Parathyroid adenoma (tissue), 2 donors: ENCODE data around the gene CSE1L.
"Not testable (repeated sequence)": the region's sequence is repeated elsewhere in the genome, so short reads cannot be mapped to it uniquely, and the experiment has no call there.

Experiments used
- H2AFZ ChIP-seq: fragments of 300-600 bp; sonication (generic); one replicate; pipeline ENCODE4 v1.7.0; 2017; ENCODE audit warnings: antibody characterized with exemption, mild to moderate bottlenecking
- H3K27ac ChIP-seq: fragments of 300-600 bp; sonication (generic); one replicate; pipeline ENCODE4 v1.7.0; 2017
- H3K27me3 ChIP-seq: fragments of 300-600 bp; sonication (generic); one replicate; pipeline ENCODE4 v1.7.0; 2017; ENCODE audit warnings: low read length; ENCODE audit not compliant: control insufficient read depth, insufficient read depth
- H3K36me3 ChIP-seq: fragments of 300-600 bp; sonication (generic); one replicate; pipeline ENCODE4 v1.7.0; 2017; ENCODE audit warnings: low read length; ENCODE audit not compliant: control insufficient read depth, insufficient read depth
- H3K4me1 ChIP-seq: fragments of 300-600 bp; sonication (generic); one replicate; pipeline ENCODE4 v1.7.0; 2017; ENCODE audit warnings: control low read depth
- H3K4me2 ChIP-seq: fragments of 300-600 bp; sonication (generic); one replicate; pipeline ENCODE4 v1.7.0; 2017; ENCODE audit warnings: low read length
- H3K4me3 ChIP-seq: fragments of 300-600 bp; sonication (generic); one replicate; pipeline ENCODE4 v1.7.0; 2017; ENCODE audit warnings: low read depth, low read length
- H3K79me2 ChIP-seq: fragments of 300-600 bp; sonication (generic); one replicate; pipeline ENCODE4 v1.7.0; 2017; ENCODE audit warnings: control low read depth
- H3K9ac ChIP-seq: fragments of 300-600 bp; sonication (generic); one replicate; pipeline ENCODE4 v1.7.0; 2017; ENCODE audit warnings: mild to moderate bottlenecking
- H3K9me3 ChIP-seq: fragments of 300-600 bp; sonication (generic); one replicate; pipeline ENCODE4 v1.7.0; 2017; ENCODE audit warnings: low read length; ENCODE audit not compliant: control insufficient read depth
- CTCF ChIP-seq: fragments of 300-600 bp; sonication (generic); IDR thresholded peaks from one replicate; pipeline ENCODE4 v1.7.0; 2017; ENCODE audit warnings: antibody characterized with exemption, mild to moderate bottlenecking
- donor health status: primary hyperparathyroidism.

Gene CSE1L

GRCh38 chr20:49133571-49133970 lies 87.5 kb downstream of the CSE1L start:
- peaks cover 38% of the 10 kb centered on the region for H3K79me2 ChIP-seq
- H3K9ac ChIP-seq, result no peak overlapping the region
- no peak overlapping the region for H3K4me2 ChIP-seq
- H3K27me3 ChIP-seq, result no peaks in the 10 kb centered on the region
- no peak overlapping the region for H2AFZ ChIP-seq
- H3K9me3 ChIP-seq, result no peaks in the 10 kb centered on the region
- no peaks in the 10 kb centered on the region for H3K4me1 ChIP-seq
- H3K4me3 ChIP-seq, result no peak overlapping the region
- H3K27ac ChIP-seq, result no peak overlapping the region
- H3K36me3 ChIP-seq, result no peaks in the 10 kb centered on the region
- no peak for TF ChIP-seq CTCF

DNA sequence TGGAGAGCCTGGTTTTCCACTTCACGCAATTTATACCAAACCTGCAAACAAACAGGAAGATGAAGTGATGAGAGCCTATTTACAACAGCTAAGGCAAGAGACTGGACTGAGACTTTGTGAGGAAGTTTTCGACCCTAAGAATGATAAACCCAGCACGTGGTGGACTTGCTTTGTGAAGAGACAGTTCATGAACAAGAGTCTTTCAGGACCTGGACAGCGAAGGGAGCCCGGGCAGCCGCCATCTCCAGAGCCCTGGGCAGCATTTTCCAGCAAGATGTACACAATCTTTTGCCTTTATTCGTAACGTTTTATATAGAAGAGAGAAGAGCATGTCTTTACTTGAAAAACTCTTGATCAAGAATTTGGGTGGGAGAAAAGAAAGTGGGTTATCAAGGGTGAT lies 88.7 kb downstream of the CSE1L start:
- H3K4me2 ChIP-seq, H3K4me1 ChIP-seq, H3K27me3 ChIP-seq, H3K36me3 ChIP-seq, H3K9me3 ChIP-seq, H2AFZ ChIP-seq, H3K9ac ChIP-seq, H3K27ac ChIP-seq, H3K4me3 ChIP-seq: not testable (repeated sequence)
- H3K79me2 ChIP-seq, result peaks cover 47% of the 10 kb centered on the region

DNA sequence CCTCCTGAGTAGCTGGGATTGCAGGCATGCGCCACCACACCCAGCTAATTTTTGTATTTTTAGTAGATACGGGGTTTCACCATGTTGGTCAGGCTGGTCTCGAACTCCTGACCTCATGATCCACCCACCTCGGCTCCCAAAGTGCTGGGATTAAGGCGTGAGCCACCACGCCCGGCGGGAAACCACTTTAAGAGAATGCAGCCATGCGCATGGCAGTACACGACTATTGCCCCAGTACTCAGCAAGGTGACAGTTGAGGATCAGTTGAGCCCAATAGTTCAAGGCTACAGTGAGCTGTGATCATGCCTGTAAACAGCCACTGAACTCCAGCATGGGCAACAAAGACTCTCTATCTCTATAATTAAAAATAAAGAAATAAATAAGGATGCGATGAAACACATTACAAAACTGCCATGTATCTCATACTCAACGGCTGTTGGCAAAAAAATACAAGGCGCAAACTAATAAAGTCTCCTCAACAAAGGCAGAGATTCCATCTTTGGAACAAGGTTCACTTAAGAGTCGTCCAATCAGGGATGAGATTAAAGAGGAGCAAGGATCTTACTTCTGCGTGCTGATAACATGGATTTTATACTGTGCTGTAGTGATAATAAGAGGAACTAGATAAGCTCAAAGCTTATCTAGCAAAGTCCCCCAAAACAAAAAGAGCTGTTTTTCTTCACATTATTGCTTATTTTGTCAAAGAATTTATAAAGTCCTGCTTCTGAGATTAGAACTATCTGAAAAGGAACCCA lies 90.9 kb downstream of the CSE1L start:
- Histone ChIP-seq H3K4me3 (no peak overlapping the region), H3K79me2 (peaks cover 48% of the 10 kb centered on the region), H3K4me2 (no peak overlapping the region), H2AFZ (no peak overlapping the region), H3K4me1 (no peaks in the 10 kb centered on the region), H3K9ac (no peak overlapping the region), H3K27ac (no peak overlapping the region), H3K9me3 (no peaks in the 10 kb centered on the region), H3K36me3 (no peaks in the 10 kb centered on the region), H3K27me3 (no peaks in the 10 kb centered on the region)
- TF ChIP-seq CTCF, result no peak

GRCh38 chr20:49138431-49138830 lies 92.3 kb downstream of the CSE1L start:
- Histone ChIP-seq H3K4me2 (no peak overlapping the region), H3K36me3 (no peaks in the 10 kb centered on the region), H3K79me2 (peaks cover 49% of the 10 kb centered on the region), H3K9me3 (no peaks in the 10 kb centered on the region), H3K4me1 (no peaks in the 10 kb centered on the region), H3K27ac (no peak overlapping the region), H3K9ac (no peak overlapping the region), H2AFZ (no peak overlapping the region), H3K27me3 (no peaks in the 10 kb centered on the region), H3K4me3 (no peak overlapping the region)
- no peak for TF ChIP-seq CTCF

GRCh38 chr20:49140411-49140810 lies 94.3 kb downstream of the CSE1L start:
- no peaks in the 10 kb centered on the region for H3K36me3 ChIP-seq
- H3K79me2 ChIP-seq, result peaks cover 48% of the 10 kb centered on the region
- H3K4me1 ChIP-seq, result peaks cover 3% of the 10 kb centered on the region
- no peaks in the 10 kb centered on the region for H3K27me3 ChIP-seq
- no peak overlapping the region for H3K4me2 ChIP-seq
- H3K9ac ChIP-seq, result no peak overlapping the region
- no peak overlapping the region for H2AFZ ChIP-seq
- TF ChIP-seq CTCF, result no peak
- no peak overlapping the region for H3K4me3 ChIP-seq
- H3K9me3 ChIP-seq, result no peaks in the 10 kb centered on the region
- H3K27ac ChIP-seq, result no peak overlapping the region
